GM18502 (cell line): Measurements from ENCODE around the gene SLC16A4.

Source experiments
- ATAC-seq: cut with Tn5 transposase; IDR thresholded peaks from one replicate; pipeline ENCODE4 v1.9.1; 2021; ENCODE audit warnings: mild to moderate bottlenecking; ENCODE audit not compliant: unreplicated experiment, poor library complexity

SLC16A4 gene

DNA sequence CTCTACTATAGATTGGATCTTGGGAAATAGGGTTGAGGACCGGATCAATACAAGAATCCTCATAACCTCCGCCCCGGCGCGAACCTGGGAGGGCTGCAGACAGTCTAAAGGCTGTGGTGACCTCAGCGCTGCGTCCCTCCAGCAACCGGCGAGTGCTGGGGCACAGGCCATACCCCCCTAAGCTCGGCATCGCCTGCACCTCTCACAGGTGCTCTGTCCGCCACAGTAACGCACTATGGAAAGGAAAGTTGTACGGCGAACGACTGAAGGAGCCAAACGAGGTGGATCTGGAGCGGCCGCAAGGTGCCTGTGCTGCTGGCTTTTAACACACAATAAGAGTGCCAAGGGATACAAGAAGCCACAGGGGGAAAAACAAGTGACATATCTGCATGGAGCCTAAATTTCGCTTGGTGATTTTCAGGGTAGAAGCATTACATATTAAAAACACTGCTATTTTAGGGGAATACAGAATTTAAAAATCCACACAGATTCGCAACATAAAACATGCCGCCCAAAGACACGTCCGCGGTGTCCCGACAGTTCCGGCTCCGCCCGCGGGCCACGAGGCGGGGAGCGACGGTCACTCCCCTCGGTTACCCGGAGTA, 53.0 kb downstream of the SLC16A4 start:
- no peak for ATAC-seq

DNA sequence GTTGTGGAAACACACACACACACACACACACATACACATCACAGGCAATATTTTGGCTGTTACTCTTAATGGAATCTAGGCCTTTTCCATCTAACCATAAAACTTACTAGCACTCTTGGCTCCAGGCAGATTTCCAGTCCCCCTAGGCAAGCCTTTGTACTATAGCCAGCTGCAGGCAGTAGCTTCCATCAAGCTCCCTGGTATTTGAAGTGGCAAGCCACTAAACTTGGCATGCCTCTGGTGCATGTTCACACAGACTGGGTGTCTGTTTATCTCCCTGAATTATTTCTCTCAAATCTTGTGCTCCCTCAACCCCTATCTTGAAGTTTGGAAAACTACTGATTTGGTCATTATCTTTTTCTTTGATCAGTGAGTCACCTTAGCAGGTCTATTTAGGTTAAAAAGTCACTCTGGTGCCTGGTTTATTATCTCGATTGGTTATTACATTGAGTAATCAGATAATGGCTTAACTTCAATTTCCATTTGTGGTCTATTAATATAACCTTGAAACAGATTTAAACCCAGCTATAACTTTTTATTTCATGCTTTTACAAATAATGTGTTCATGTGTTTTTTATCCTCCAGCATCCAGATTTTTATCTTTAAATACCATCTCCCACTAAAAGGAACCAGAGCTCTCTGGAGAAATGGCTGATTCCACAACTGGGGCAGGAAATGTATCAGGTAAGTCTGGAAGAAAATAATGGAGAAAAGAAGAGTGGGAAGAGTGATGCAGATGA, 54.4 kb downstream of the SLC16A4 start:
- ATAC-seq: no peak

DNA sequence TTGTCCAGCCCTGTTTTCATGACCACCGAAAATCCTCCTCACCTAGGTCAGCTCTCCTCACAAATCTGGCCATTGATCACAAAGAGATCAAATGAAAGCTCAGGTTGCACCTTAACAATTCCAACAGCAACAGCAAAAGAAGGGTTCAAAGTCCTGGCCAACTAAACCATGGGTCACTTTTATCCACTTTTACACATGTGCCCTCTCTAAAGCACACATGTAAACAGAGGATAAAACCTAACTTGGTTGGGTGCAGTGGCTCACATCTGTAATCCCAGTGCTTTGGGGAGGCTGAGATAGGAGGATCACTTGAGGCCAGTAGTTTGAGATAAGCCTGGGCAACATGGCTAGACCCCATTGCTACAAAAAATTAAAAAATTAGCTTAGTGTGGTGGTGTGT, 55.6 kb downstream of the SLC16A4 start:
- no peak for ATAC-seq

DNA sequence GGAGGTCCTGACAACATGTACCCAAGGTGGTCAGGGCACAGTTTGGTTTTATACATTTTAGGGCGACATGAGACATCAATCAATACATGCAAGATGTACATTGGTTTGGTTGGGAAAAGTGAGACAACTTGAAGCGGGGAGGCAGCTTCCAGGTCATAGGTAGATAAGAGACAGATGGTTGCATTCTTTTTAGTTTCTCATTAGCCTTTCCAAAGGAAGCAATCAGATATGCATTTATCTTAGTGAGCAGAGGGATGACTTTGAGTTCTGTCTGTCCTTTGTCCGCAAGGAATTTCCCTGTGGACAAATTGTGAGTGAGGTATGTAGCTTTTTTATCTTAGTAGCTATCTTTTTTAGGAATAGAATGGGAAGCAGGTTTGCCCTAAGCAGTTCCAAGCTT, 62.1 kb downstream of the SLC16A4 start:
- ATAC-seq: no peak

DNA sequence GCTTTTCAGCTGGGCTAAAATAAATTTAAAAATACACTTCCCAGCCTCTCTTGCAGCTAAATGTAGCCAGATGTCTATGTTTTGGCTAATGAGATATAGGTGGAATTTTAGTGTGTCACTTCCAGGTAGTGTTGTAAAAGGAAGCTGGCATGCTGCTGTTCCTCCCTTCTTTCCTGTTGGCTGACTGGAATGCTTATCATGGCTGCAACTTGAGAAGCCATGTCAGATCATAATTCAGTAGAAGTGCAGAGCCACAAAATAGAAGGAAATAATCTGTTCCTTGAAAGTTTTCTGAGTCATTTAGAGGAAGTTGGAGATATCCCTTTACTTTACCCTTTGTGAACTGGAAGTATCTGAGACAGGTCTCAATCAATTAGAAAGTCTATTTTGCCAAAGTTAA, 62.6 kb downstream of the SLC16A4 start:
- ATAC-seq: no peak

DNA sequence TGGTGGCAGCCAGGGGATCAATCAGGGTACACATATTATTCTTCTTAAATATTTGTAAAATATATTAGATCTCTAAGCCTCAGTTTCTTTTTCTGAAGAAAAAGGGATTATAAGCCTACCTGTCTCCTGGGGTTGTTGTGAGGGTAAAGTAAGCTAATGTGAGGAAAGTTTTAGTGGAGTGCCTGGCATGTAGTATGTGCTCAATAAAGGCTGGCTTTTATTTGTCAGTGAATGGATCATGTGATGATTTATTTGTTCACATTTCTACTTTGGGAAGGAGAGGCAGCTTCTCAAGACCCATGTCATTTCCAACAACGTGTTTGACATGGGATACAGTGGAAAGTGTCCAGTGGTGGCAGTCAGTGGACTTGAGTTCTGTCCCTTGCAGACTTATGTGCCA, 64.0 kb downstream of the SLC16A4 start:
- no peak for ATAC-seq

DNA sequence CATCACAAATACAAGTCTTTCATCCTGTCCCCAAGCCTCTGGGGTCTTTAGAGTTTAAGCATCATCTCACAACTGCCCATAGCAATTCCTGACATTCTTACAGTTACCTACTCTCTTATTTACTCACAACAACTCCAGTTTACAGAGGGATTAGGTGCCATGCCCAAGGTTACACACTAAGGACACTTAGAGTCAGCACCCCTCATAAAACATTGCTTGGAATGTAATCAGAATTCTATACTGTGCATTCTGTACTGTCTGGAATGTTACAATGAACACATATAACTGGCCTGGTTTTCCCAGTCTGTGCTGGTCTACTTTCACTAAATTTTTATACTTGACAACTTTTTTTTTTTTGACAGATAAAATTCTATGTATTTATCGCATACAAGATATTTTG, 66.2 kb downstream of the SLC16A4 start:
- no peak for ATAC-seq

DNA sequence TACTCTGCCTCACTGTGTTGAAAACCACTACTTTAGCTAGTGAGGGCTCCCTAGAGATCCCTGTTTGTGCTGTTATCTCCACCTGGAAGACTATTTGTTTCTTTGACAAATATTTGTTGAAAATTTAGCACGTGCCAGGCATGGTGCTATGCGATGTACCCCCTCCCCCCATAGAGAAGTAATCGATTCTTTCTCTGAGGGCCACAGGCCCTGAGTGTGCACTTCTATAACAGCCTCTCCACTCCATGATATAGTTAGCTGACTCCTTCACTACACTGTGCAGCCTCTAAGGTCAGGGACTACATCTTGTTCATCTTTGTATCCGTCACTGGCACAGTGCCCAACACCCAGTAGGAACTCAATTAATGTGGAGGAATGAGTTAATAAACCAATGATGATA, 69.0 kb downstream of the SLC16A4 start:
- no peak for ATAC-seq

DNA sequence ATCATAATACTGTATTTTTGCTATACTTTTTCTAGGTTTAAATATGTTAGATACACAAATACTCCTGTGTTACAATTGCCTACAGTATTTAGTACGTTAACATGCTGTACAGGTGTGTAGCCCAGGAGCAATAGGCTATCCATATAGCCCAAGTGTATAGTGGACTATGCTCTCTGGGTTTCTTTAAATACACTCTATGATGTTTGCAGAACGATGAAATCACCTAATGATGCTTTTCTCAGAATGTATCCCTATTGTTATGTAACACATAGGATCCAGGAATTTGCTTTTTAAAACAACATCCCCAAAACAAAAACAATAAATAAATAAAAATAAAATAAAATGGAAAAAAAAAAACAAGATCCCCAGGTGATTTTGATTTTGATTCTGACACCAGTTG, 69.8 kb downstream of the SLC16A4 start:
- no peak for ATAC-seq

DNA sequence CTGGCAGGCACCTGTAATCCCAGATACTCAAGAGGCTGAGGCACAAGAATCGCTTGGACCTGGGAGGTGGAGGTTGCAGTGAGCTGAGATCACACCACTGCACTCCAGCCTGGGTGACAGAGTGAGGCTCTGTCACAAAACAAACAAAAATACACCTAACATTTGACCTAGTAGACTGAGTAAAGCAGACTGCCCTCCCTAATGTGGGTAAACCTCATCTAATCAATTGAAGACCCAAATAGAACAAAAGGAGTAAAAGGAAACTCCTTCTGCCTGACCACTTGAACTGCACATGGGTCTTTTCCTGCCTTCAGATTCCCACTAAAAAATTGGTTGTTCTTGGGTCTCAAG, 70.7 kb downstream of the SLC16A4 start:
- no peak for ATAC-seq

DNA sequence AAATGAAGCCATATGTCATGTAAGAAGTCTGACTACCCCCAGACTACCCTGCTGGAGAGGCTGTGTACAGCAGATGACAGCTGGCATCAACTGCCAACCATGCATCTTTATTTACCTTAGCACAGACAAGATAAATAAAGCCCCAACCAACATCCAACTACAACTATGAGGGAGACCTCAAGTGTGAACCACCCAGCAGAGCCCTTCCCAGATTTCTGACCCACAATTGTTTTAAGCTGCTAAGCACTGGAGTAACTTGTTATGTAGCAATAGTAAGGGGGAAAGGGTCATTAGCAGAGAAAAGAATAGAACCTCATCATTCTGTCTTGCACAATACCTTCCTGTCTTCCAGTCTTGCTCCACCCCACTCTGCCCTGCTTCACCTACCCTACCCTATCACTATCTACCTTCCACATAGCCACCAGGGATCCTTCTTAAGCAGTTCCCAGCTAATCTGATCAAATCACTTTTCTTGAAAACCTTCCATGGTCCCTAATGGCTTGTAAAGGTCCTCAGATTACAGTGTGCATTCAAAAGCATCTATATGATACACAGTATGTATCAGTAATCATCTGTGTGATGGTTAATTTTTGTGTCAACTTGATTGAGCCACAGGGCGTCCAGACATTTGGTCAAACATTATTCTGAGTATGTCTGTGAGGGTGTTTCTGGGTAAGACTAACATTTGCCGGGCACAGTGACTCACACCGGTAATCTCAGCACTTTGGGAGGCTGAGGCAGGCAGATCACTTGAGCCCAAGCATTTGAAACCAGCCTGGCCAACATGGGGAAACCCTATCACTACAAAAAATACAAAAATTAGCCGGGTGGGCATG, 71.3 kb downstream of the SLC16A4 start:
- no peak for ATAC-seq

DNA sequence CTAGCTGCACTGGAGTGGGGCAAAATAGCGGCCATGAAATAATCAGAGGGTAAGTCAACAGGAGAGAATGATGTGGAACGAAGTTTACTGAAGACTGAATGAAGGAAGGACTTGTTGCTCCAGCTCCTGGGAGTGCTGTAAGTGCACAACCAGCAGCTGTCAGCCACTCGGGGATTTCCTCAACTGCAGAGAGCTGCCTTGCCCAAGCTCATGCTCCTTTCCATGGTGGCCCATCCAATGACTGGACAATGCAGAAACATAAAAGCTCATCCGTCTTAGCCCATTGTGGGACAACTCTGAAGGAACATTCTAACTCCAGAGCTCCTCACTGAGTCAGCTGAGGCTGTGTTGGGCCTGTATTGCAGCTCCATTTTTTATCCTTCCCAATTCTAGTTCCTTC, 72.8 kb downstream of the SLC16A4 start:
- ATAC-seq: no peak

DNA sequence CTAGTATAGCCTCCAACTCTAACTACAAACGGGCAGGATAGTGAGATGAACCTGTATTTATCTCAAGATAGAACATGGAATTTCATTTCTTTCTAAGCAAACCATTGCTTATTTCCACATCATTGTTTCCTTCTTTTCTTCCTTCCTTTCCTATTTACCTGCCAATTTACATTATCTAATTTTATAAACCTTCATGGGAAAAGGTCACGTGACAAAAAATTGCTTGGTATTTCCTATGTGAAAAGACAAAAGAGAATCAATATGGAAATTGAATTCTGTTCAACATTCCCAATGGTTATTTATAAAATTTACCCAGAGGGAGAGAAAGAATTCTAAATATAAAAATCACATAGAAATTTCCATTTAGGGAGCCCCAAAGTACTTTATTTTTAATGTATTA, 74.1 kb downstream of the SLC16A4 start:
- no peak for ATAC-seq
